AG09319 (cell line): Measurements from ENCODE around the gene SEC24B.
"Not testable (repeated sequence)": the region's sequence is repeated elsewhere in the genome, so short reads cannot be mapped to it uniquely, and the experiment has no call there.

Source experiments
- DNase-seq: peaks from one replicate; pipeline ENCODE4 v3.0.0-alpha.2; 2010; ENCODE audit warnings: low read depth; ENCODE audit errors: extremely low read depth
- CTCF ChIP-seq: IDR thresholded peaks from 2 replicates; pipeline ENCODE4 v1.5.1; 2011; ENCODE audit warnings: low read depth, mild to moderate bottlenecking, inconsistent platforms, low read length, moderate library complexity

SEC24B gene

GRCh38 chr4:109547394-109547793 is 113.8 kb downstream of the SEC24B start:
- TF ChIP-seq CTCF = no peak
- DNase-seq = no peak

GRCh38 chr4:109548655-109549054 is 115.0 kb downstream of the SEC24B start:
- DNase-seq = no peak
- no peak for TF ChIP-seq CTCF

GRCh38 chr4:109552237-109552636 is 118.6 kb downstream of the SEC24B start:
- DNase-seq = no peak
- no peak for TF ChIP-seq CTCF

- no peak for TF ChIP-seq CTCF
These were observed 119.5 kb downstream of the SEC24B start for GRCh38 chr4:109553130-109553529.

GRCh38 chr4:109554971-109555370 is 121.4 kb downstream of the SEC24B start:
- no peak for TF ChIP-seq CTCF
- no peak for DNase-seq

More at GRCh38 chr4:109553130-109553529, 119.5 kb downstream of the SEC24B start:
- no peak for DNase-seq

- no peak for DNase-seq
- no peak for TF ChIP-seq CTCF
These were observed 123.8 kb downstream of the SEC24B start for GRCh38 chr4:109557433-109557832.

GRCh38 chr4:109558095-109558494 is 124.5 kb downstream of the SEC24B start:
- not testable (repeated sequence) for DNase-seq

GRCh38 chr4:109559625-109559982 is 126.0 kb downstream of the SEC24B start:
- no peak for DNase-seq

More at GRCh38 chr4:109559625-109559982, 126.0 kb downstream of the SEC24B start:
- TF ChIP-seq CTCF = no peak
